Jurkat, Clone E6-1 (cell line): ENCODE data around the gene KIFC1.

Source experiments
- DNase-seq: peaks from one replicate; pipeline ENCODE4 v3.0.0-alpha.2; 2011; ENCODE audit warnings: low read depth, low spot score
- H3K4me3 ChIP-seq: 2 replicates; pipeline ENCODE4 v1.5.1; 2011; ENCODE audit warnings: mild to moderate bottlenecking, low read length, control low read depth, moderate library complexity

Gene KIFC1

DNA sequence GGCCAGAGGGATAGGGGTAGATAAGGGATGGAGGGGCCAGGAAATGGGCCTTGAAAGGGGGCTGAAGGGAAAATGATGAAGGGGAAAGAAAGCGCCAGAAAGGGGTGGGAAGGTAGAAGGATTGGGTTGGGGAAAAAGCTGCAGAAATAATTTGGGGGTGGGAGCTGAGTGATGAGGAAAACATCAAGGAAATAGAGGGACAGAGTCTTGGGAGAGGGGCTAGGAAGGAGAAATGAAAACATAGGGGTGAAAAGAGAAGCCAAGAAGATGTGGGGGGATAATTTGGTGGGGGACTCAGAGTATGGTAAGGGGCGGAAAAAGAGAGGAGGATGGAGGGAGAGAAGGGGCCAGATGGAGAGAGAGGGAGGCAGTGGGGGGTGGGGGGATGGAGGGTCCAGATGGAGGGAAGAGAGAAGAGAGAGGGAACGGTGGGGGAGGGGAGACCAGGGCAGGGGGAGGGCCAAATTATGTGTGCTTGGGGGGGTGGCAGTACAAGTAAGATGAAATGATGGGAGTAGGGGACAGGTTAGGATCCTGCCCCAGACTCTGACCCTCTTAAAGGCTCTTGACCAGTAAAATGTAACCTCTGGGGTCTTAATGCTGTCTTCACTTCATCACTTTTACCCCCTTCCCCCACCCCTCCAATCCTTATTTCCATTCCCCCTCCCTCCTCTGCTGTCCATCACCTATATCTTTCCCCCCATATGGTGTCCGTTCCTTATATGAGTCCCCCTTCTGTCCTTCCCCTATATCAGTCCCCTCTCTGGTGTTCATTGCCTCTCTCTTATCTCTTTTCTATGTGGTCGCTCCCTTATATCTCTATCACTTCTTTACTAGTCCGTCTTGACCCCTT, 29.1 kb downstream of the KIFC1 start:
- peak overlapping the region; percentile 28 for H3K4me3 ChIP-seq
- DNase-seq = peak; percentile 56

DNA sequence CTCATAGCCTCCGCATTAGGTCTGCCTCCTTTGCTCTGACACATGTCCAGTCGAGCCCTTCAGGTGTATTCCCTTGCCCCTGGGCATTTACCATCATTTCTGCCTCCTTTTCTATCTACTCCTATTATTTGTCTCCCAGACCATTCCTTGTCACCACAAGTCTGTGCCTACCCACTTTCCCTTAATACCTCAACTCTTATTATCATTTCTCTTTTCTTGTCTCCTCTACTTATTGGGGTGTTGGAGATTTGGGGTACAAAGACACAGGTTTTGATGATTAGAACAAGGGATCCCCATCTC, 29.7 kb downstream of the KIFC1 start:
- no peak overlapping the region for H3K4me3 ChIP-seq
- no peak for DNase-seq

DNA sequence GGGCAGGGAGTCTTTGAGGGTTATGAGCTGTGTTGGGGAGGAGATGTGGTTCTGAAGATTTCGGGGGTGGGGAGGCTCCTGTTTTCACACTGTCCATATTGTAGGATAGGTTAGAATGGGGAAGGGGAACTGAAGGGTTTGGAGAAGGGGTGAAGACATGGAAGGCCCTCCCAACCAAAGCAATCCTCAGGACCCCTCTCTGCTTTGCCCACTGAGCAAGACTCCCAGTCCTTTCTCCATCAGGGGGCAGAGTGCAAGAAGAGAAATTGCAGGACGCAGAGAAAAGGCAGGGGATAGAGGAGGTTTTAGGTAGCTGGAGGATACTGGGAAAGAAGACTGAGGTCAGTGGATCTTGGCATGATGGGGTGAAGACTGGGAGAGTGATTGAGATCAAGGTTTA, 32.2 kb downstream of the KIFC1 start:
- no peak for DNase-seq
- no peak overlapping the region for H3K4me3 ChIP-seq

DNA sequence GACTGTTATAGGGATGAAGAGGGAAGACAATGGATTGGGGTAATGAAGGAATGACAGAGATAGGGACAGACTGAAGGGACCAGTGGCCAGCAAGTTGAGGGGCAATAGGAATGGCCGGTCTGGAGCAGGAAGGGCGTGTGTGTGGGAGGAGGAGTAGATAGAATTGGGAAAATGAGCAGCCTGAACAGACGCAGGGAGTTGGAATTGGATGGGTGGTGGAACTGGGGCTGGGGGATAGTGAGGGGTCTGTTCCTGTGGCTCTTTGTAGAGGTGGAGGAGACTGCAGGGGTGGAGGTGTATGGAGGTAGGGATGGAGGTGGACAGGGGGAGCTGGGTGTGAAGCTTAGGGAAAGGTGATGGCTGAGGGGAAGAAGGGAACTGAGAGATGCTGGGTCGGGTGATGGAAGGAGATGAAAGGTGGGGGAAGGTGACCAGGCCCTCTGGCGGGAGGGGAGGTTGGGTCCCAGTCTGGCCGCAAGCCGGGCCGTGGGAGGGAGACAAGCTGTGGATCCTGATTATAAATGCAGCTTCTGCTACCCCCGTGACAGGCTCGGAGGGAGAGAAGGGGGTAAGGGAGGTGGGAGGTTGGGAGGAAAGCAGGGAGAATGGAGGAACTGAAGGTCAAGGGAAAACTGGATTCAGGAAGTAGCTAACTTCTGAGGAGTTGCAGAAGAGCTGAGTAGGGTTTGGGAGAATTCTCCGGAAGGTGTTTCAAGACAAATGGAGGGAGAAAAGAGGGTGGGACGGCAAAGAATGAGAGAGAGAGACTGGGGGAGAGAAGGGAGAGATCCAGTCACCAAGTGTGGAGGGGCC, 33.4 kb downstream of the KIFC1 start:
- no peak for DNase-seq
- H3K4me3 ChIP-seq = peak overlapping the region; percentile 66

DNA sequence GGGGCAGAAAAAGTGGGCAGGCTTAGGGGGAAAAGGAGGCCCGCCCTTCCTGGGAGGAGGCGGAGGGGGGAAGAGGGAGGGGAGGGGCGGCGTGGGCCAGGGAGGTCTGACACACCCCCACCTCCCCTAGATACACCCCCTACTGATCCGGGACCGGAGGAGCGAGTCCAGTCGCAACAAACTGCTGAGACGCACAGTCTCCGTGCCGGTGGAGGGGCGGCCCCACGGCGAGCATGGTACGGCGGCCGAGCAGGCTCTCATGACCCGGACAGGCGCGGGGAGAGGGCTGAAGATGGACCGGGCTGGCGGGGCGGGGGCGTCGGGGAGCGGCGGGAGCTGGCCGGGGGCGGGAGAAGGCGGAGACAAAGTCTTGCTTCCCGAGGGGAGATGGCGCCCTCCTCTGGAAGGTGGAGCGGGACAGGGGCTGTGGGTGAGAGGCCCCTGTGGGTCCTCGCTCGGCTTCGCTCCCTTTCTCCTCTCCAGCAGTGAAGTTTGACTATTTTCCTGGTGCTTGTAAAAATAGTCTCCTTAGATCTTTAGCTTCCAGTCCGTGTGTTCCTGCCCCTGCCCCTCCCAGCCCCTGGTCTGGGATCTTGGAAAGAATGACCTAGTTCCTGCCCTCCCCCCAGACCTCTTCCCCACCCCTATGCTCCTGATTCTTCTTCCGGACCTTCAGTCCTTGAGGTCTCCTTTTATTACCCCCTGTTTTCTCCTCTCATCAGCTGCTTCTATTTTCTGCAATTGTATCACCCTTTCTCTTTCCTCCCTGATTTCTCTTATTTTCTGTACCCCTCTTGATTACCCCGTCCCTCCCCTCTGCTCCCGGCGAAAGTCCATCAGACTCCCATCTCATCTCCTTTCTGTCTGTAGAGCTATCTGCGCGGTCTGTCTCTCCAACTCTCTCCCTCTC, 34.3 kb downstream of the KIFC1 start:
- DNase-seq = peak; percentile 77
- H3K4me3 ChIP-seq = peak overlapping the region; percentile 66

DNA sequence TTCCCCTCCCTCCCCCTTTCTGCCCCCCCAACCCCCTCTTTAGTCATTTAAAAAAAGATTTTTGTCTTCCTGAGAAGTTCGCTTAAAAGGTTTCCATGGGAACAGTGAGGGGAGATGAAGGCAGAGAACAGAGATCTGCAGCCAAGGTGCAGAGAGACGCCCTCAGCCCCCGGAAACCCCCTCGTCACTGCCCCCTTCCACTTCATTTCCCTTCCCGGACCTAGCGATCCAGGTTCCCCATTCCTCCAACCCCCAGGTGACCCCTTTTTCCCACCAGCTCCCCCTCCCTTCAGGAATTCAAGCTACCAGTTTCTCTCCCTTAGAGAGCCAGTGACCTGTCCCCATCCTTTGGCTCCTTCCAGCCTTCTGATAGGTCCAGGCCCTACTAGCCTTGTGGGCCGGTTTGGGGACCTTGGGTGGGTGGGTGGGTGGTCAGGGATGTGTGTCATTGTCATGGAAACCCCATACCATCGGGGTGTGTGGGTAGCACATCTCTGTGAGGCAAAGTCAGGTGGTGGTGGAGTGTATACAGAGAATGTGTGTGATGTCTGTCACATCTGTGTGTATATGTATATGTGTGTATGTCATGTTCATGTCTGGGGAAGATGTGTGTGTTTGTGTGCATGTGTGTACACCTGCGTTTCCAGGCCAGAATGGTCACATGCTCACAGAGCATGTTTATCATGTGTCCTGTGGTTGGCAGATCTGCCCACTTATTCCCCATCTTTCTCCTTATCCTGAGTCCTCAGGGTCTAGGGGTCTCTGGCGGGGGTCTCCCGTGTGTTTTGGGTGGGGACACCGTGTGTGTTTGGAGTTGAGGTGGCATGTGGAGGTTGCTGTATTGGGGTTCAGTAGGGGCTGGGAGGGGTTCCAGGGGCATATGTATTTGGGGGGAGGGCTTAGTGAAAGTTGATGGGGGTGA, 35.2 kb downstream of the KIFC1 start:
- peak; percentile 61 for DNase-seq
- peak overlapping the region; percentile 66 for H3K4me3 ChIP-seq

DNA sequence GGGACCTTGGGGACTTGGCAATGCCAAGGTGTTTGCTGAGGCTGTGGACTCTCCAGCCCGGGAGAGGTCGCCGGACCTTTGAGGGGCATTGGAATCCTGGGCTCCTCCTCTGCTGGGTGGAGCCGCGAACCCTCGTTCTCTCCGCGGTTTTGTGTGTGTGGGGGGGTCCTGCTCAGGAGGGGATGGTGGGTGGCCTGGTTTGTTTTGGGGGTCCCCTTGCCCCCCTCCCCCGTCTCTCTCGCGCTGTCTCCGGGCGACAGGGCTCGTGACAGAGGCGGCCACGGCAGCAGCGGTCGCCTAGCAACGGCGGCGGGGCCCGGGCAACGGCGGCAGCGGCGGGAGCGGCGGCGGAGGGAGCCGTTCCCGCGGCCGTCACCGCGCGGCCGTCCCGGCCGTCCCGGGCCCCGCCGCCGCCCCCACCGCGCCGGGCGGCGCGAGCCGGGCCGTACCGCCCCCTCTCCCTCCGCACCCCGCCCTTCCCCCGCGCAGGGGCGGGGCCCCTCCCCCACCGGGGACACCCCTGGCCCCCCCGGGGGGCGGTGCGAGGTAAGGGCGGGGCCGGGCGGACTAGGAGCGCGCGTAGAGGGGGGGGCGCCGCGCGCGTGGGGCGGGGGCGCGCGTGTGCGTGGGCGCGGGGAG, 36.1 kb downstream of the KIFC1 start:
- peak overlapping the region; percentile 63 for H3K4me3 ChIP-seq
- DNase-seq = no peak

DNA sequence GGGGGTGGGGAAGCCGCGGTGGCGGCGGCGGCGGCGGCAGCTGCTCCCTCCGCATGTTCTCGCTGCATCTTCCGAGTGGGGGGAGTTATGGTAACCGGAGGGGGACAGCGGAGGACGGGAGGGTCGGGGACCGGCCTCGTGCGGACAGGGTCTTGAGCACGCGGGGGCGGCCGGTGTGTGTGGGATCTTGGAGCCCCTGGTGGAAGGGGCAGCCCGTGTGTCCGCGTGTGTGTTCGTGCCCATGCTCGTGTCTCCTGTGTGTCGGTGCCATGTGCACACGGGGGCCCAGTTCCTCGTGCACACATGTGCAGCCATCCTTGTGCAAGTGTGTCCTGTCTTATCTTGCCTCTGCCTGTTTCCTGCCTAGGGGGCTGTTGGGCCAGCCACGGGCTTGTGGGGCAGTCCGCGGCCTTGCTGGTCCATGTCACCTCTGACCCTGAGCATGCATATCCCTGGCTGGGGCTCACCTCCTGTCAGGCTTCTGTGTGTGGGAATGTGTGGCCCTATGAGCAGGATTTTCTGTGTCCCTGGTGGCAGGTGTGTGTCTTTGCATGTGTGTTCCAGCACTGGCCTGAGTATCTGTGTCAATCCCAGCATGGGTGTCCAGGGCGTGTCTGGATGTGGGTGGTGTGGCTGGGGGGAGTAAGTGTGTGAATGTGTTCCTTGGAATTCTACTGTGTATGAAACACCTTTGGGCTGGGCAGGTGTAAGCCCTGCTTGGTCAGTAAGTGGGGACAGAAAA, 36.8 kb downstream of the KIFC1 start:
- H3K4me3 ChIP-seq = peak overlapping the region; percentile 57
- no peak for DNase-seq

DNA sequence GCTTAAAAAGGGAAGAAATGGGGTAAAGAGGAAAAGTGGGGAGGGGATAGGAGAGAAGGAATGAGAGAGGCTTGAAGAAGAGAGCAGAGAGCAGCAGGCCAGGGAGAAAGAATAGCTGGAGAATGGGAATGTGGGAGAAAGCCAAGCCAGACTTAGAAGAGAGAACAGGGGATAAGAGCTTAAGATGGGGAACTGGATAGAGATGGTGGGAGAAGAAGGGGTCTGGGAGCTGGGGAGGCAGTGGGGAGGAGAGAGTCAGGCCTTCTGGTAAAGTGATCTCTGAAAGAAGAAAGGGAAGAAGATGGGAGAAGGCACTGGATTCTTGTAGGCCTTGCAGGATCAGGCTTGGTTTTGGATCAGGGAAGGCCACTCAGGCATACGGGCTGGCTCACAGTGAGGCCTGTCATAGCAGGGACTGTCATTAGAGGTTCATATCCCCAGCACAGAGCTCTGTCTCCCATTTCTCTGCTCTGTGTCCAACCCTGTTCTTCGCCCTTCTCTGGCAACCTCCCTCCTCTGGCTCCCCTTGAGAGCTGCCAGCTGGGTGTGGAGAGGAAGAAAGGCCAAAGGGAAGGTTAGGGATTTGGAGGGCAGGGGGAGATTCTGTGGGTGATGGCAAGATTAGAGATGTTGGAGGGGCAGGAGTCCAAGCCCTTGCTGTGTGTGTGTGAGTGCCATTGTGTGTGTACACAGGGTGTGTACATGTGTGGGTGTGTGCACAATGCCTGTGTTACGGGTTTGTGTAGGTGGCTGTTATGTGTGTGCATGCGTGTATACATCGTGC, 37.5 kb downstream of the KIFC1 start:
- DNase-seq = no peak
- no peak overlapping the region for H3K4me3 ChIP-seq

DNA sequence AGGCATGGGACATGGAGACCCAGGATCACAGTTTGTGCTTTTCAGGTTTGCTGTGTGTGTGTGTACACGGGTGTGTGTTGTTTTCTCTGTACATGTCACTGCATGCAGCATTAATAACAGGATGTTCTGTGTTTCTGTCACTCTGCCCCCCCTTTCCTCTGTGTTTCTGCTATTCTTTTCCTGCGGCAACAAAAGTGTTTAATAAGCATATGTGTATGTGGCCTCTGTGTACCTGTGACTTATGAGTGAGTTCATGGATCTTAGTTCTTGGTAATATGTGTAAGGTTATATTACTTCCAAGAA, 38.1 kb downstream of the KIFC1 start:
- DNase-seq = no peak
- H3K4me3 ChIP-seq = no peak overlapping the region

DNA sequence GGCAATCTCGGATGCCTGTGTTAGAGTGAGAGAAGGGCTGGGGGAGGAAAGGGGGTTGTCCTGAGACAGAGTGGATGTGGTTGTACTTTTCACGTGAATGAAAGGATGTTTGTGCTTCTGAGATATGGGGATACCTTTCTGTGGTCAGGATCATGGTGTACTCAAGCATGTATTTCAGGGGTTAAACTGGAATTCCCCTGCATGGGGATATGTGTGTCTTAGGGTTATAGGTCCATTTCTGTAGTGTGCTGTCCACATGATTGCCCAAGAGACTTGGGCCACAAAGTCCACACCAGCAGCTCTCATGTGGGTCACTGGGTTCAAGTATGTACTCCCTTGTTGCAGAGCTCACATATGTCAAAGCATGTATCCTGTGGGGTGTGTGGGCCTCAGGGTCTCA, 38.7 kb downstream of the KIFC1 start:
- no peak overlapping the region; the same call in 1 of the 2 replicates for H3K4me3 ChIP-seq
- no peak for DNase-seq

DNA sequence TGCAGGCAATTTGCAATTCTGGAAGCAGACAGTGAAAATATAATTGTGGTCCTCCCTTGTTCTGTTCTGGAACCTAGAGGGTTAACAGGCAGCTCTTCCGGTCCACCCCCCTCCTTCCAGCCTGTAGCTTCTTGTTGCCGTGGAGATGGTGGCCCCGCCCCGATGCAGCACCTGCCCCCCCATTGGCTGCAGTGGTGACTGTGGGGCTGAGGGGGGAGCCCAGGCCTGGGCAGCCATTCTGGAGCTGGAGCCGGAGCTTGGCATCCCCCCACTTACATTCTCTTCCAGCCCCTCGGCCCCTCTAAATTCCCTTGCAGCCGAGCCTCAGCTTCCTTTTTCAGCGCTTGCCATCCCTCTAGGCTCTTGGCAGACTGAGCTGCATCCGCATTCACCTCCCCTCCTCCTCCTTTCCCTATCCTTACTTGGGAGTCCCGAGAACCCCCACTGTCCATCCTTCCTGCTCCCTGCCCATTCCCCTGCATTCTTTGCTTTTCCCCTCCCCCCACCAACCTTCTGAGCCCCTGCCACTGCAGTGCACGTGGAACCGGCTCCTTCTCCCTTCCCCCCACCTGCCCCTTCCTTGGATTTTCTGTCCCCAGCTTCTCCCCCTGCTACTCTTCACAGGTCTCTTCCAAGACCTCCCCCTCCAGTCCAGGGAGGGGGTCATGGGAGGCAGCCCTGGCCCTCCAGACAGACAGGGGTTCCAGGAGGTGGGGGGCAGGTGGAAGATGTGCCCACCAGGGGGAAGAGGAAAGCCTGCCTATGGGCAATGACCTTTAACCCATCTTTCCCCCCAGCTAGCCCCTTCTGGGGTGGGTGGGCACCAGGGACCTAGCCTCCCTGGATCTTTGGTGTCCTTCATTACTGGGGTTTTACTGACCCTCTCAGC, 39.6 kb downstream of the KIFC1 start:
- DNase-seq = peak; percentile 84
- peak overlapping the region; percentile 49 for H3K4me3 ChIP-seq

DNA sequence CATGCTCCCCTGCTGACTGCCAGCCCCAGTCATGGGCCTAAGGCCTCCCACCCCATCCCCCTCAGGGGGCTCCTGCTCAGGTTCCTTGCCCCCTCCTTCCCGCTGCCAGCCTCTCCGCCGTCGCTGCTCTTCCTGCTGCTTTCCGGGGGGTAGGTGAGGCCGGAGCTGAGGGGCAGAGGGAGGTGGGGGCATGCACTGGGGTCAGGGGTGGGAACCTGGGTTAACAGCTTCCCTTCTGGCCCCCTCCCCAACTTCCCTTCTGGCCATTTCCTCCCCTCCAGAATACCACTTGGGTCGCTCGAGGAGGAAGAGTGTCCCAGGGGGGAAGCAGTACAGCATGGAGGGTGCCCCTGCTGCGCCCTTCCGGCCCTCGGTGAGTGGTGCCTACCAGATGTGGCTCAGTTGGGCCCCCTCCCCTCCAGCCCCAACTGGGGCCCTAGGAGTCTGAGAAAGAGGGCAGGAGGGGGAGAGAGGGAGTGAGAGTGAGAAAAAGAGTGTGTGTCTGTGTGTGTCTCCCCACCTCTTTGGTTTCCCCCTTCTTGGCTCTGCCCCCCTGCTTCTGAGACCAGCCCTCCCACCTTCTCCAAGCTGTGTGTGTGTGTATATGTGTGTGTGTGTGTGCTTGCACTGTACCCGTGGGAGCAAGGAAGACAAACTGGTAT, 40.4 kb downstream of the KIFC1 start:
- peak overlapping the region; percentile 49 for H3K4me3 ChIP-seq
- no peak for DNase-seq

DNA sequence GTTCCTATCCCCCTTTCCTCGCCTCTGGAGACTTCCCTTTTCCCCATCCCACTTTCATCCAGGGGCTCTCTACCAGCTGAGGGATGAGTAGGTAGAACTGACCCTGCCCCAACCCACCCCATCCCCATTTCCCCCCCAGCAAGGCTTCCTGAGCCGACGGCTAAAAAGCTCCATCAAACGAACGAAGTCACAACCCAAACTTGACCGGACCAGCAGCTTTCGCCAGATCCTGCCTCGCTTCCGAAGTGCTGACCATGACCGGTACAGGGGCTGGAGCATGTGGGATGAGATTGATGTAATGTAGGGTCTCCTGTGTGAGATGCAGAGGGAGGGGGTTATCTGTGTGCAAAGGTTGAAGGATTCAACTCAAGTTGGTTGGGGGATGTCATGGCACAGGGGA, 40.9 kb downstream of the KIFC1 start:
- no peak for DNase-seq
- no peak overlapping the region for H3K4me3 ChIP-seq

DNA sequence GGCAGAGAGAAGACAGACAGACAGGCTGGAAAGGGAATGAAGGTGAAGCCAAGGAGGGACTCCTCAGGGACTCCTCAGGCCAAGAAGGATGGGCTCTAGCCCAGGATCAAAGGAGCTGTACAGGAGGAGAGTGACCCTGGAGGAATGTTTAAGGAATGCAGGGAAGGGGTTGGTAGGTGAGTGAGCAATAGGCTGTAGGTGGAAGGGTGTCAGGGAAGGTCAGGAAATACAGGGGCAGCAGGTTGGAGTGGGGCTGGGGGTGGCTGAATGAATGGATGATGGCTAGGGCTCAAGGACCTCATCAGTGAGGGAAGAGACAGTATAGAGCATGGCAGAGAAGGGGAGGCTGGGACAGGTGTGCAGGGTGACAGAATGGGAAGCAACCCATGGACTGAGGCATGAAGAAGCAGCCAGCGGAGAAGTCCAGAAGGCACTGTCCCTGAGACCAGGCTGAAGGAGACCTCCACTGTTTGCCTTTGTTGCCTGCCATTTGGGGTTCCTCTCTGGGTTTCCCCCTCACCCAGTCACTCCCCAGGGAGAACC, 41.4 kb downstream of the KIFC1 start:
- H3K4me3 ChIP-seq = no peak overlapping the region

More for the DNA sequence above, 41.4 kb downstream of the KIFC1 start:
- DNase-seq = no peak
